Measurements from ENCODE around the gene SCCPDH.
A peak's percentile ranks its signal among the peaks of the same experiment; 100 is the strongest.
"Not testable (repeated sequence)": the region's sequence is repeated elsewhere in the genome, so short reads cannot be mapped to it uniquely, and the experiment has no call there.

Gene SCCPDH

DNA sequence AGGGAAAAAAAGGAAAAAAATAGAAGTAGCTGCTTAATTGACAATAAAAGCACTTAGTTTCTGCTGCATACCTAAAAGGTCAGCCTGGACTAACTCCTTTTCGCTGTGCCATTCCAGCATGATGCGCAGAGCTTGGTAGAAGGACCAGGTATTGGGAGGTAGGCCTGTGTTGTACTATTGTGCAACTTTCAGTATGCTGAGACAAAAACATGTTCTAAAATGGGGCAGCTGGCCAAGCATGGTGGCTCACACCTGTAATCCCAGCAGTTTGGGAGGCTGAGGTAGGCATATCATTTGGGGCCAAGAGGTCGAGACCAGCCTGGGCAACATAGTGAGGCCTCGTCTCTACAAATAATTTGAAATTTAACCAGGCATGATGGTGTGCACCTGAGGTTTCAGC lies 15.0 kb upstream of the SCCPDH start:
- H3K4me3 ChIP-seq (ENCODE audit: low read depth, low read length) = no peak overlapping the region
- DNase-seq (ENCODE audit: low read depth) = no peak
- no peak for TF ChIP-seq CTCF (IDR thresholded peaks at IDR 0.05; ENCODE audit: low read depth, low read length, missing control alignments)

GRCh38 chr1:246709835-246710234 lies 14.4 kb upstream of the SCCPDH start:
- TF ChIP-seq CTCF (IDR thresholded peaks at IDR 0.05; ENCODE audit: low read depth, low read length, missing control alignments) = no peak
- no peak overlapping the region for H3K4me3 ChIP-seq (ENCODE audit: low read depth, low read length)
- DNase-seq (ENCODE audit: low read depth) = no peak

DNA sequence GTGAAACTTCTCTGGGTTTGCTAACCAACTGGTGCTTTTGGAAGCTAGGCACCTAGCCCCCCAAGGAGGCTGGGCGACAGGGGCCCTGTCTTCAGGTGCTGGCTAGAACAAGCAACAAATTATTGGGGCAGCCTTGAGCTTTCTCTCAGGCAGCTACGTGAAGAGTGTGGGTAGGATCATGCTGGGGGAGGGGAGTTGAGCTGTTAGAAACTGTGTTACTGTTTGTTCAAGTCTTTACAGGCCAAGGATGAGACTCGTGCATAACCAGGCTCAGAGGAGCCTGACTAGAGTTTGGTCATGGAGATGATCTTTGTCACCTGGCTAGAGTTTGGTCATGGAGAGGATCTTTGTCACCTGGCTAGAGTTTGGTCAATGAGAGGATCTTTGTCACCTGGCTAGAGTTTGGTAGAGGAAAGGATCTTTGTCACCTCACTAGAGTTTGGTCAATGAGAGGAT lies 12.6 kb upstream of the SCCPDH start:
- no peak overlapping the region for H3K4me3 ChIP-seq (ENCODE audit: low read depth, low read length)
- no peak for DNase-seq (ENCODE audit: low read depth)
- no peak for TF ChIP-seq CTCF (IDR thresholded peaks at IDR 0.05; ENCODE audit: low read depth, low read length, missing control alignments)

DNA sequence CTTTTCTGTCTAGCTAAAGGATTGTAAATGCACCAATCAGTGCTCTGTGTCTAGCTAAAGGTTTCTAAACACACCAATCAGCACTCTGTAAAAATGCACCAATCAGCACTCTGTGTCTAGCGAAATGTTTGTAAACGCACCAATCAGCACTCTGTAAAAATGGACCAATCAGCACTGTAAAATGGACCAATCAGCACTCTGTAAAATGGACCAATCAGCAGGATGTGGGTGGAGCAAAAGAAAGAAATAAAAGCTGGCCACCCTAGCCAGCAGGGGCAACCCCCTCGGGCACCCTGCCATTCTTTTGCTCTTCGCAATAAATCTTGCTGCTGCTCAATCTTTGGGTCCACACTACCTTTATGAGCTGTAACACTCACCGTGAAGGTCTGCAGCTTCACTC lies 11.8 kb upstream of the SCCPDH start:
- H3K4me3 ChIP-seq (ENCODE audit: low read depth, low read length); DNase-seq (ENCODE audit: low read depth): not testable (repeated sequence)

GRCh38 chr1:246719361-246719760 lies 4.8 kb upstream of the SCCPDH start:
- DNase-seq (ENCODE audit: low read depth); H3K4me3 ChIP-seq (ENCODE audit: low read depth, low read length): not testable (repeated sequence)

- not testable (repeated sequence) for H3K4me3 ChIP-seq (ENCODE audit: low read depth, low read length); DNase-seq (ENCODE audit: low read depth)
Observed at GRCh38 chr1:246720814-246721213, 3.4 kb upstream of the SCCPDH start.

DNA sequence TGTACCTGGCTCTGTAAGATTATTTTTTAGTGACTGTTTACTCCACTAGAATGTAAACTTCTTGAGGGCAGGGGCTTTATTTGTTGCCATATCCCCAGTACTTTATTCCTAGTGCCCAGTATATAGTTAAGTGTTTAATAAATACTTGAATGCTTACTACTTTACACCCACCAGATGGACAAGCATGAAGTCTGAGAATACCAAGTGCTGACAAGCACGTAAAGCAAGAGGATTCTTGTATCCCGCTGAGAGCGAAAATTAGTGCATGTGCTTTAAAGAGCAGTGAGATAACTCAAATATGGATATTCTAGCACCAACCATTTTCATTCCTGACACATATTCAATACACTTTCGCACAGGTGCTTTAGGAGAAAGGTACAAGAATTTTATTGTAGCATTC lies 1.5 kb upstream of the SCCPDH start:
- DNase-seq (ENCODE audit: low read depth) = no peak
- no peak overlapping the region for H3K4me3 ChIP-seq (ENCODE audit: low read depth, low read length)
- TF ChIP-seq CTCF (IDR thresholded peaks at IDR 0.05; ENCODE audit: low read depth, low read length, missing control alignments) = no peak

DNA sequence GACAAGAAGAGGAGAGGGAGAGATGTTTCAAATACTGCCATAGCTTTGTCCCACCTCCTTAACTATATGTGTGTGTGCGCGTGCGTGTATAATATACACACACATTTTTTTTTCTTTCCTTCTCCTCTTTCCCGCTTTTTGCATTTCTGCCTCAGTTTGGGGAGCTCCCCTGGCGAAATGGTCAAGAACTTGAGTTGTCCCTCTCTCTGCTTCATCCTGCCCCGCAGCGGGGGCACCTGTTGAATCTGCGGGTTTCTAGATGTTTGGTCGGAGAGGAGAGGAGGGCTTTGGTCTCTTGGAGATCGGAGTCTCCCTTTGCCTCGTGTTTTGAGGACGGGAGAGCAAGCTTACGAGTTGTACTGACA lies 504 bp downstream of the SCCPDH start:
- TF ChIP-seq CTCF (IDR thresholded peaks at IDR 0.05; ENCODE audit: low read depth, low read length, missing control alignments) = no peak
- peak overlapping the region; percentile 93 for H3K4me3 ChIP-seq (ENCODE audit: low read depth, low read length)
- DNase-seq (ENCODE audit: low read depth) = no peak

GRCh38 chr1:246725191-246725590 lies 982 bp downstream of the SCCPDH start:
- peak overlapping the region; percentile 93; the same call in 1 of the 2 replicates for H3K4me3 ChIP-seq (ENCODE audit: low read depth, low read length)
- no peak for DNase-seq (ENCODE audit: low read depth)

More at GRCh38 chr1:246725191-246725590, 982 bp downstream of the SCCPDH start:
- TF ChIP-seq CTCF (IDR thresholded peaks at IDR 0.05; ENCODE audit: low read depth, low read length, missing control alignments) = no peak

Data from GM12864 (cell line).